Inferior parietal cortex (tissue), 1 donor: ENCODE measurements around the gene NDUFAF3.

Experiments used
- DNase-seq: peaks from one replicate; pipeline ENCODE4 v3.0.0-alpha.2; 2016; ENCODE audit errors: extremely low spot score

The NDUFAF3 gene

GRCh38 chr3:49021813-49022687, at the start of gene NDUFAF3:
TSS of gene NDUFAF3 (plus strand) at chr3:49022121. CDS start at chr3:49022145, 24 bp downstream.
- DNase-seq = peak; percentile 86

GRCh38 chr3:48974076-48974864, 47.7 kb upstream of the NDUFAF3 start:
- DNase-seq = no peak

- DNase-seq = no peak
These were observed 42.5 kb upstream of the NDUFAF3 start for GRCh38 chr3:48979451-48979850.

- no peak for DNase-seq
These were observed 41.6 kb upstream of the NDUFAF3 start for GRCh38 chr3:48980295-48980694.

- no peak for DNase-seq
These were observed 39.9 kb upstream of the NDUFAF3 start for GRCh38 chr3:48982016-48982415.

- DNase-seq = no peak
These were observed 39.2 kb upstream of the NDUFAF3 start for GRCh38 chr3:48982686-48983085.

- no peak for DNase-seq
These were observed 38.8 kb upstream of the NDUFAF3 start for GRCh38 chr3:48983096-48983495.

- DNase-seq = no peak
These were observed 37.3 kb upstream of the NDUFAF3 start for GRCh38 chr3:48984663-48985062.

GRCh38 chr3:48985831-48986376, 36.0 kb upstream of the NDUFAF3 start:
- no peak for DNase-seq

GRCh38 chr3:48989126-48989795, 32.7 kb upstream of the NDUFAF3 start:
- DNase-seq = peak; percentile 8

GRCh38 chr3:48989796-48990635, 31.9 kb upstream of the NDUFAF3 start, which contains the start of gene P4HTM:
TSS of gene P4HTM (plus strand) at chr3:48990241. CDS start at chr3:48990257, 16 bp downstream.
- DNase-seq = peak; percentile 81

- DNase-seq = peak; percentile 46
These were observed 31.1 kb upstream of the NDUFAF3 start for GRCh38 chr3:48990636-48991469.

- DNase-seq = no peak
These were observed 29.9 kb upstream of the NDUFAF3 start for GRCh38 chr3:48991851-48992545.

- no peak for DNase-seq
These were observed 28.1 kb upstream of the NDUFAF3 start for GRCh38 chr3:48993834-48994233.

GRCh38 chr3:48996640-48997039, 25.3 kb upstream of the NDUFAF3 start:
- DNase-seq = no peak

- no peak for DNase-seq
These were observed 24.8 kb upstream of the NDUFAF3 start for GRCh38 chr3:48997102-48997635.

GRCh38 chr3:48997714-48998637, 23.9 kb upstream of the NDUFAF3 start:
- DNase-seq = peak; percentile 17
